Measurements from ENCODE around the gene SPOPL. TPM values are rescaled to one million over a fixed set of nuclear protein-coding genes. Genes with fewer than 3 reads are reported as not detected.

The SPOPL gene
- total RNA-seq, 1 experiment from 2014 or later = 15.8 TPM

GRCh38 chr2:138504546-138505235 lies 3.1 kb downstream of the SPOPL start:
- H3K4me1 Mint-ChIP-seq (ENCODE audit: insufficient read depth, unreplicated experiment) = peaks cover 26% of the 10 kb centered on the region
- DNase-seq (ENCODE audit: unreplicated experiment) = no peak
- TF ChIP-seq, protein P1, sequence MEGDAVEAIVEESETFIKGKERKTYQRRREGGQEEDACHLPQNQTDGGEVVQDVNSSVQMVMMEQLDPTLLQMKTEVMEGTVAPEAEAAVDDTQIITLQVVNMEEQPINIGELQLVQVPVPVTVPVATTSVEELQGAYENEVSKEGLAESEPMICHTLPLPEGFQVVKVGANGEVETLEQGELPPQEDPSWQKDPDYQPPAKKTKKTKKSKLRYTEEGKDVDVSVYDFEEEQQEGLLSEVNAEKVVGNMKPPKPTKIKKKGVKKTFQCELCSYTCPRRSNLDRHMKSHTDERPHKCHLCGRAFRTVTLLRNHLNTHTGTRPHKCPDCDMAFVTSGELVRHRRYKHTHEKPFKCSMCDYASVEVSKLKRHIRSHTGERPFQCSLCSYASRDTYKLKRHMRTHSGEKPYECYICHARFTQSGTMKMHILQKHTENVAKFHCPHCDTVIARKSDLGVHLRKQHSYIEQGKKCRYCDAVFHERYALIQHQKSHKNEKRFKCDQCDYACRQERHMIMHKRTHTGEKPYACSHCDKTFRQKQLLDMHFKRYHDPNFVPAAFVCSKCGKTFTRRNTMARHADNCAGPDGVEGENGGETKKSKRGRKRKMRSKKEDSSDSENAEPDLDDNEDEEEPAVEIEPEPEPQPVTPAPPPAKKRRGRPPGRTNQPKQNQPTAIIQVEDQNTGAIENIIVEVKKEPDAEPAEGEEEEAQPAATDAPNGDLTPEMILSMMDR (IDR thresholded peaks at IDR 0.05; ENCODE audit: unreplicated experiment) = no peak
- H3K4me3 Mint-ChIP-seq (ENCODE audit: unreplicated experiment) = peak overlapping the region; percentile 94
- no TSS peak for BruUV-seq (replicated peaks)
- intact Hi-C loops (cut with micrococcal nuclease) = loop anchor here (5.0 to 10.0 kb wide), 3 partner anchors 283 to 560 kb away; no protein-coding TSS in a partner anchor
- ChIA-PET CTCF (interaction anchor here (0.6 to 2.2 kb wide), 4 partner anchors 123 to 593 kb away, joined by 3 to 17 read pairs (median 5); no protein-coding TSS in a partner anchor), POLR2A (interaction anchor here (0.8 to 6.6 kb wide), 7 partner anchors 8 to 249 kb away, joined by 3 to 58 read pairs (median 5); no protein-coding TSS in a partner anchor)
- no peak overlapping the region for H3K27ac Mint-ChIP-seq (ENCODE audit: low read depth, unreplicated experiment)
- no peaks in the 10 kb centered on the region for H3K27me3 Mint-ChIP-seq (ENCODE audit: insufficient read depth, unreplicated experiment)
- no peaks in the 10 kb centered on the region for H3K9me3 Mint-ChIP-seq (ENCODE audit: unreplicated experiment)
- peaks cover 9% of the 10 kb centered on the region for H3K36me3 Mint-ChIP-seq (ENCODE audit: insufficient read depth, unreplicated experiment)

DNA sequence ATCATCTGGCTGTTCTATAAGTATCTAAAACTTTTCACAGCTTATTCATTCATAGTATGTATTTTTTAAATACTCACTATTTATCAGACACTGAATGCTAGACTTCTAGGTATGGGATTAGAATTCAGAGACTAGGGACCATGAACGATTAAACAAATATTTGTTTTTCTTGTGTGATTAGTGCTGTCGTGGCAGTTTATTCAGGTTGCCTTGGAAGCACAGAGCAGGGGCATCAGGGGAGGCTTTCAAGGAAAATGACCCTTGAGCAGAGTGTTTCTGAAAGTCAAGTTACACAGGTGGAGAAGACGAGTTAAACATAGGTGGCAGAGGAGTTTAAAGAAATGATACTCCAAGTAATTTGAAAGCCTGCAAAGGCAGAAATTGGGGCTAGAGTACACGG lies 5.7 kb downstream of the SPOPL start:
- POLR2A ChIA-PET = interaction anchor here (0.7 kb wide), 1 partner anchor 132 kb away, joined by 3 read pairs; no protein-coding TSS in a partner anchor
- no peak overlapping the region for H3K4me3 Mint-ChIP-seq (ENCODE audit: unreplicated experiment)
- no peak for DNase-seq (ENCODE audit: unreplicated experiment)
- CTCF ChIA-PET = interaction anchor here (0.7 to 1.8 kb wide), 4 partner anchors 15 to 280 kb away, joined by 3 to 5 read pairs (median 4); no protein-coding TSS in a partner anchor
- H3K27ac Mint-ChIP-seq (ENCODE audit: low read depth, unreplicated experiment) = no peak overlapping the region
- no peaks in the 10 kb centered on the region for H3K9me3 Mint-ChIP-seq (ENCODE audit: unreplicated experiment)
- H3K4me1 Mint-ChIP-seq (ENCODE audit: insufficient read depth, unreplicated experiment) = peaks cover 30% of the 10 kb centered on the region
- TF ChIP-seq, protein P1 (IDR thresholded peaks at IDR 0.05; ENCODE audit: unreplicated experiment) = no peak
- intact Hi-C loops (cut with micrococcal nuclease) = loop anchor here (10.0 kb wide), 2 partner anchors 432 to 562 kb away; no protein-coding TSS in a partner anchor
- no peaks in the 10 kb centered on the region for H3K27me3 Mint-ChIP-seq (ENCODE audit: insufficient read depth, unreplicated experiment)
- H3K36me3 Mint-ChIP-seq (ENCODE audit: insufficient read depth, unreplicated experiment) = peaks cover 7% of the 10 kb centered on the region
- BruUV-seq (replicated peaks) = no TSS peak

- H3K36me3 Mint-ChIP-seq (ENCODE audit: insufficient read depth, unreplicated experiment) = peaks cover 11% of the 10 kb centered on the region
- no TSS peak for BruUV-seq (replicated peaks)
- DNase-seq (ENCODE audit: unreplicated experiment) = no peak
- no peaks in the 10 kb centered on the region for H3K27me3 Mint-ChIP-seq (ENCODE audit: insufficient read depth, unreplicated experiment)
- peaks cover 35% of the 10 kb centered on the region for H3K4me1 Mint-ChIP-seq (ENCODE audit: insufficient read depth, unreplicated experiment)
- POLR2A ChIA-PET = interaction anchor here (1.3 to 7.7 kb wide), 2 partner anchors 7 to 17 kb away, joined by 3 to 58 read pairs; partner anchors contain the start of gene SPOPL
- H3K27ac Mint-ChIP-seq (ENCODE audit: low read depth, unreplicated experiment) = no peak overlapping the region
- intact Hi-C loops (cut with micrococcal nuclease) = no loop called here
- TF ChIP-seq, protein P1 (IDR thresholded peaks at IDR 0.05; ENCODE audit: unreplicated experiment) = no peak
- H3K4me3 Mint-ChIP-seq (ENCODE audit: unreplicated experiment) = no peak overlapping the region
- H3K9me3 Mint-ChIP-seq (ENCODE audit: unreplicated experiment) = no peaks in the 10 kb centered on the region
- CTCF ChIA-PET = no interaction called here
Observed at GRCh38 chr2:138510319-138510718, 8.7 kb downstream of the SPOPL start.

GRCh38 chr2:138512672-138513071 lies 11.1 kb downstream of the SPOPL start:
- Mint-ChIP-seq H3K36me3 (ENCODE audit: insufficient read depth, unreplicated experiment) (peaks cover 11% of the 10 kb centered on the region), H3K27me3 (ENCODE audit: insufficient read depth, unreplicated experiment) (no peaks in the 10 kb centered on the region), H3K4me1 (ENCODE audit: insufficient read depth, unreplicated experiment) (peaks cover 27% of the 10 kb centered on the region), H3K27ac (ENCODE audit: low read depth, unreplicated experiment) (no peak overlapping the region), H3K9me3 (ENCODE audit: unreplicated experiment) (no peaks in the 10 kb centered on the region), H3K4me3 (ENCODE audit: unreplicated experiment) (no peak overlapping the region)
- ChIA-PET POLR2A (interaction anchor here (7.7 kb wide), 1 partner anchor 9 kb away, joined by 58 read pairs; the partner anchor contains the start of gene SPOPL), CTCF (no interaction called here)
- DNase-seq (ENCODE audit: unreplicated experiment) = peak; percentile 22
- no TSS peak for BruUV-seq (replicated peaks)
- intact Hi-C loops (cut with micrococcal nuclease) = no loop called here
- TF ChIP-seq, protein P1 (IDR thresholded peaks at IDR 0.05; ENCODE audit: unreplicated experiment) = no peak
